Lung (tissue), 12 donors: ENCODE measurements around the gene MAU2. TPM values are rescaled to one million over a fixed set of nuclear protein-coding genes. Genes with fewer than 3 reads are reported as not detected.

Source experiments
- ATAC-seq: fragments of 200-7000 bp; cut with Tn5 transposase; one replicate; pipeline ENCODE4 v1.9.1; 2020; ENCODE audit warnings: moderate number of reproducible peaks; ENCODE audit not compliant: insufficient read depth, low FRiP score
- DNase-seq, 3 donors: peaks; one replicate each; pipeline ENCODE4 v3.0.0-alpha.2; 2013 to 2017
- H3K27ac ChIP-seq, 2 donors: one replicate each; pipeline ENCODE4 v1.5.1; 2013; ENCODE audit warnings: mild to moderate bottlenecking in 2 of 2, moderate library complexity in 2 of 2, control low read depth in 1 of 2, inconsistent platforms in 1 of 2, low read depth in 1 of 2, low read length in 1 of 2
- H3K27me3 ChIP-seq, 3 donors: one replicate each; pipeline ENCODE4 v1.5.1; 2013; ENCODE audit warnings: low read length in 2 of 3; ENCODE audit not compliant: control insufficient read depth in 3 of 3, insufficient read depth in 3 of 3
- H3K36me3 ChIP-seq, 4 donors: one replicate each; pipeline ENCODE4 v1.5.1; 2013; ENCODE audit warnings: low read length in 4 of 4, mild to moderate bottlenecking in 1 of 4, moderate library complexity in 1 of 4; ENCODE audit not compliant: control insufficient read depth in 4 of 4, insufficient read depth in 4 of 4
- H3K4me1 ChIP-seq, 5 donors: one replicate each; pipeline ENCODE4 v1.5.1; 2013; ENCODE audit warnings: low read length in 5 of 5, mild to moderate bottlenecking in 2 of 5, moderate library complexity in 1 of 5; ENCODE audit not compliant: control insufficient read depth in 5 of 5, insufficient read depth in 5 of 5
- H3K4me3 ChIP-seq: one replicate; pipeline ENCODE4 v1.5.1; 2013; ENCODE audit warnings: mild to moderate bottlenecking, control low read depth, moderate library complexity
- H3K9ac ChIP-seq, 2 donors: one replicate each; pipeline ENCODE4 v1.5.1; 2013; ENCODE audit warnings: low read length in 2 of 2, control low read depth in 1 of 2; ENCODE audit not compliant: insufficient read depth in 1 of 2
- H3K9me3 ChIP-seq, 4 donors: one replicate each; pipeline ENCODE4 v1.5.1; 2013; ENCODE audit warnings: low read length in 3 of 4, mild to moderate bottlenecking in 1 of 4, moderate library complexity in 1 of 4; ENCODE audit not compliant: control insufficient read depth in 4 of 4, insufficient read depth in 3 of 4
- CTCF ChIP-seq: IDR thresholded peaks from 2 replicates; pipeline ENCODE4 v1.5.1; 2012; ENCODE audit warnings: mild to moderate bottlenecking; ENCODE audit errors: control extremely low read depth, extremely low read depth
- WGBS, 2 donors: extraction: QIAGEN DNeasy Blood & Tissue Kit; methylation state at CpG; one replicate each; pipeline ENCODE4 v1.1.7; 2013; 5-methylcytosine and 5-hydroxymethylcytosine counted together
- polyA plus RNA-seq, 2 donors: library from polyadenylated mRNA; stranded (reverse); fragments of 200-250 nt; gene quantifications; one replicate each; pipeline ENCODE4 v1.2.1, GENCODE V29; 2013
- total RNA-seq, 2 donors: library from RNA; depleted of rRNA in 1 of 2; stranded (reverse); fragments of >200 nt in 1 of 2; gene quantifications; one replicate each; pipeline ENCODE4 v1.2.1, GENCODE V29; 2014 to 2021
- donor health status: control.
- donor health status: control.
- donor health status: Bipolar disorder and iron deficiency.
- donor health status: healthy.
- donor health status: DM: yes; HTN: yes; CAD: no.

The MAU2 gene
- total and polyA plus RNA-seq, 4 donors = 21.6 to 68.0 (median 44.5) TPM

- ATAC-seq = no peak
- Histone ChIP-seq H3K9ac (no peak overlapping the region), H3K9me3 (no peaks in the 10 kb centered on the region), H3K36me3 (peaks cover 11 to 55% (median 16%) of the 10 kb centered on the region in 4 donors), H3K27me3 (no peaks in the 10 kb centered on the region), H3K4me3 (no peak overlapping the region), H3K4me1 (peaks cover 0 to 5% (median 0%) of the 10 kb centered on the region in 5 donors), H3K27ac (no peak overlapping the region)
- no peak for TF ChIP-seq CTCF
- DNase-seq = no peak
- 92 to 95% methylated on average over 11 of the region's 11 CpGs for WGBS, 2 donors
Observed at GRCh38 chr19:19356500-19356899, 35.9 kb downstream of the MAU2 start.

GRCh38 chr19:19356901-19357566 is 36.4 kb downstream of the MAU2 start:
- 95 to 96% methylated on average over 12 to 13 of the region's 13 CpGs for WGBS, 2 donors
- Histone ChIP-seq H3K9me3 (no peaks in the 10 kb centered on the region), H3K27ac (no peak overlapping the region), H3K4me1 (peaks cover 0 to 5% (median 0%) of the 10 kb centered on the region in 5 donors), H3K9ac (no peak overlapping the region), H3K27me3 (no peaks in the 10 kb centered on the region), H3K4me3 (no peak overlapping the region), H3K36me3 (peaks cover 11 to 55% (median 16%) of the 10 kb centered on the region in 4 donors)
- TF ChIP-seq CTCF = no peak
- DNase-seq (no peak), ATAC-seq (no peak)

- peak; percentile 69 for TF ChIP-seq CTCF
- DNase-seq = peak; percentile 78 to 81 (median 80)
- ATAC-seq = peak; percentile 84
- Histone ChIP-seq H3K27ac (peak overlapping the region in 1 of 2 donors; percentile 39), H3K27me3 (no peaks in the 10 kb centered on the region), H3K9ac (peak overlapping the region in 1 of 2 donors; percentile 53), H3K9me3 (no peaks in the 10 kb centered on the region), H3K36me3 (peaks cover 0 to 15% (median 0%) of the 10 kb centered on the region in 4 donors), H3K4me3 (no peak overlapping the region), H3K4me1 (peaks cover 0 to 9% (median 0%) of the 10 kb centered on the region in 5 donors)
- WGBS, 2 donors = 13 to 14% methylated on average over 14 of the region's 14 CpGs
Observed at GRCh38 chr19:19361075-19361594, 40.5 kb downstream of the MAU2 start.
